GM12878 (cell line): ENCODE measurements around the gene DUT. TPM values are rescaled to one million over a fixed set of nuclear protein-coding genes. Genes with fewer than 3 reads are reported as not detected.

Experiments
- ATAC-seq: fragments of 200-7000 bp; cut with Tn5 transposase; 3 replicates; pipeline ENCODE4 v1.9.1; 2020; ENCODE audit warnings: mild to moderate bottlenecking, moderate library complexity
- BruUV-seq: library from RNA; stranded (reverse); fragments of 400-500 nt; replicated peaks from 2 replicates; lab custom pipeline; 2021; lab: Mats Ljungman, UMichigan
- CTCF ChIA-PET: fragments of 300-600 bp; sonication (Branson Sonifier 250); formaldehyde crosslinking; extraction: SDS; loops from one replicate; lab custom pipeline; 2021; ENCODE audit warnings: inconsistent platforms; lab: Yijun Ruan, JAX
- POLR2A ChIA-PET: fragments of 350-600 bp; formaldehyde crosslinking; extraction: SDS; loops from one replicate; lab custom pipeline; 2021; ENCODE audit warnings: inconsistent platforms; lab: Charles Lee
- RAD21 ChIA-PET: fragments of 300-600 bp; sonication (Branson Sonifier 250); formaldehyde crosslinking; loops from one replicate; lab custom pipeline; 2023; ENCODE audit warnings: antibody characterized with exemption; ENCODE audit not compliant: unreplicated experiment; lab: Charles Lee
- SMC1A ChIA-PET: fragments of 300-600 bp; sonication (Branson Sonifier 250); formaldehyde crosslinking; loops from one replicate; lab custom pipeline; 2023; ENCODE audit not compliant: unreplicated experiment, uncharacterized antibody; lab: Charles Lee
- DNase-seq: peaks from one replicate; pipeline ENCODE4 v3.0.0-alpha.2; 2011; ENCODE audit warnings: low read depth, low spot score
- FAIRE-seq: peaks from 3 replicates; lab custom pipeline; 2011; peaks lifted over from hg19 to GRCh38; lab: Jason Lieb, UNC
- H2AFZ ChIP-seq: 2 replicates; pipeline ENCODE4 v1.6.0; 2011; ENCODE audit warnings: low read depth, low read length, control low read depth; ENCODE audit not compliant: control insufficient read depth
- H3K27ac ChIP-seq: 2 replicates; pipeline ENCODE4 v1.5.1; 2011; ENCODE audit warnings: control low read depth; ENCODE audit not compliant: control insufficient read depth, insufficient read depth
- H3K27me3 ChIP-seq, 2 experiments: replicated peaks in 1 of 2; 2 replicates each; pipeline versions ENCODE4 v1.6.0 to v1.6.1; 2011; ENCODE audit warnings: low read length in 1 of 2; ENCODE audit not compliant: control insufficient read depth in 2 of 2, insufficient read depth in 2 of 2
- H3K36me3 ChIP-seq, 2 experiments: 2 replicates each; pipeline ENCODE4 v1.5.1; 2011; ENCODE audit warnings: low read length in 1 of 2; ENCODE audit not compliant: control insufficient read depth in 2 of 2, insufficient read depth in 2 of 2
- H3K4me1 ChIP-seq: 2 replicates; pipeline ENCODE4 v1.6.1; 2011; ENCODE audit warnings: mild to moderate bottlenecking, low read length, moderate library complexity, mixed read lengths; ENCODE audit not compliant: control insufficient read depth, insufficient read depth
- H3K4me2 ChIP-seq: 2 replicates; pipeline ENCODE4 v1.6.0; 2011; ENCODE audit warnings: control low read depth; ENCODE audit not compliant: control insufficient read depth, insufficient read depth
- H3K4me3 ChIP-seq: fragments of 200-600 bp; sonication (generic); 2 replicates; pipeline ENCODE4 v1.5.1; 2016
- H3K79me2 ChIP-seq: 2 replicates; pipeline ENCODE4 v1.6.0; 2011; ENCODE audit warnings: low read length; ENCODE audit not compliant: control insufficient read depth, insufficient read depth
- H3K9ac ChIP-seq: 2 replicates; pipeline ENCODE4 v1.8.0; 2011; ENCODE audit warnings: low read length, control low read depth, mixed read lengths; ENCODE audit not compliant: control insufficient read depth, insufficient read depth
- H3K9me3 ChIP-seq: replicated peaks from 3 replicates; pipeline ENCODE4 v1.5.1; 2011; ENCODE audit warnings: mild to moderate bottlenecking, low read length; ENCODE audit not compliant: control insufficient read depth, insufficient read depth
- H4K20me1 ChIP-seq: 2 replicates; pipeline ENCODE4 v1.6.0; 2011; ENCODE audit not compliant: control insufficient read depth, insufficient read depth
- EP300 ChIP-seq, 2 experiments: fragments of 150-350 bp in 1 of 2; IDR thresholded peaks; 2 replicates each; pipeline ENCODE4 v1.6.1; 2011 to 2012; ENCODE audit warnings: low read depth in 2 of 2, low read length in 2 of 2, borderline replicate concordance in 1 of 2, improper control_type of control experiment in 1 of 2, inconsistent platforms in 1 of 2; ENCODE audit not compliant: control insufficient read depth in 1 of 2
- NBN ChIP-seq: fragments of 450-650 bp; IDR thresholded peaks from 2 replicates; pipeline ENCODE4 v1.6.1; 2016
- NRF1 ChIP-seq: conservative IDR thresholded peaks from 2 replicates; pipeline ENCODE4 v1.6.1; 2011; ENCODE audit warnings: mild to moderate bottlenecking, low read depth, low read length, improper control_type of control experiment
- PAX5 ChIP-seq: IDR thresholded peaks from 2 replicates; pipeline ENCODE4 v1.6.1; 2011; ENCODE audit warnings: low read depth, low read length, borderline replicate concordance
- RELB ChIP-seq: fragments of 450-650 bp; IDR thresholded peaks from 2 replicates; pipeline ENCODE4 v1.6.1; 2017; ENCODE audit warnings: low read depth, mild to moderate bottlenecking, moderate library complexity
- SPI1 ChIP-seq: IDR thresholded peaks from 2 replicates; pipeline ENCODE4 v1.6.1; 2011; ENCODE audit warnings: low read depth, mild to moderate bottlenecking, low read length, moderate library complexity, borderline replicate concordance; ENCODE audit not compliant: insufficient read depth
- STAT1 ChIP-seq: fragments of 450-650 bp; conservative IDR thresholded peaks from 2 replicates; pipeline ENCODE4 v1.6.1; 2014; ENCODE audit warnings: antibody characterized with exemption, mild to moderate bottlenecking
- TBL1XR1 ChIP-seq: IDR thresholded peaks from 2 replicates; pipeline ENCODE4 v1.6.1; 2012; ENCODE audit warnings: low read depth, low read length, improper control_type of control experiment
- USF1 ChIP-seq: IDR thresholded peaks from 2 replicates; pipeline ENCODE4 v1.6.1; 2011; ENCODE audit warnings: borderline replicate concordance, low read depth, mild to moderate bottlenecking, moderate library complexity, mixed read lengths, low read length; ENCODE audit not compliant: insufficient read depth; ENCODE audit errors: extremely low read length
- YY1 ChIP-seq: IDR thresholded peaks from 2 replicates; pipeline ENCODE4 v1.6.1; 2011; ENCODE audit warnings: low read depth, mild to moderate bottlenecking, low read length
- WGBS: methylation state at CpG from one replicate; pipeline ENCODE4 v1.1.6; 2016; ENCODE audit warnings: low lambda C conversion rate; ENCODE audit not compliant: insufficient replicate concordance, insufficient coverage; ENCODE audit errors: missing lambda C conversion rate; 5-methylcytosine and 5-hydroxymethylcytosine counted together
- in situ Hi-C: fragments of 300-500 bp; cut with MboI; formaldehyde crosslinking; loops from 9 replicates; pipeline ENCODE4 v1.14.3; 2018; ENCODE audit warnings: mixed read lengths
- intact Hi-C: fragments of 100-400 bp; cut with micrococcal nuclease; formaldehyde crosslinking; loops from one replicate; pipeline ENCODE4 v1.14.2; 2022; ENCODE audit not compliant: unreplicated experiment
- polyA plus RNA-seq, 11 experiments: library from polyadenylated mRNA; depleted of rRNA in 4 of 11; unstranded in 6 of 11; stranded (reverse) in 5 of 11; fragments of >200 nt; fragmentation: Nextera tagmentation in 4 of 11; fragmentation: Illumina TruSeq in 1 of 11; extraction: Ambion mirVana in 4 of 11; extraction: Trizol in 1 of 11; gene quantifications; 1 replicate in 1 of 11; 2 replicates in 10 of 11; pipeline versions ENCODE4 v1.2.1 to v1.2.3, GENCODE V29; 2011 to 2016; ENCODE audit warnings: inconsistent platforms in 2 of 11, missing spikeins in 2 of 11, low read depth in 1 of 11
- total RNA-seq, 4 experiments: library from RNA; depleted of rRNA in 3 of 4; stranded (reverse); fragments of >200 nt in 3 of 4; fragmentation: Illumina TruSeq in 1 of 4; extraction: Trizol in 1 of 4; gene quantifications; 2 replicates each; pipeline versions ENCODE4 v1.2.1 to v1.2.3, GENCODE V29; 2013 to 2021
- TF ChIP-seq, protein P1 (sequence below): fragments of 450-650 bp; IDR thresholded peaks from 2 replicates; pipeline ENCODE4 v1.6.1; 2017; ENCODE audit warnings: mild to moderate bottlenecking

Gene DUT
- total and polyA plus RNA-seq, 10 of the 15 experiments (the other 5 are each of a cell fraction or from before 2014, with no cell fraction given): 20.1 to 452 (median 149) TPM

DNA sequence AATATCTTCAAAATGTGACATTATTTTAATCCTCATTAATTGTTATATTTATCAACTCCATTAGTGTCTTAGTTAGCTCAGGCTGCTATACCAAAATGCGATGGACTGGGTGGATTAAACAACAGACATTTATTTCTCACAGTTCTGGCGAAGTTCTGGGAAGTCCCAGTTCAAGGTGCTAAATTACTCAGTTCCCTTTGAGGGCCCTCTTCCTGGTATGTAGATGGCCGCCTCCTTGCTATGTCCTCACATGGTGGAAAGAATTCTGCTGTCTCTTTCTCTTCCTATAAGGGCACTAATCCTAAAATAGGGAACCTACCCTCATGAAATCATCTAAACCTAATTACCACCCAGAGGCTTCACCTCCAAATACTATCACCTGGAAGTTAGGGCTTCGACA lies 38.8 kb upstream of the DUT start:
- intact Hi-C loops: no loop called here
- H3K27me3 ChIP-seq: no peaks in the 10 kb centered on the region
- H3K36me3 ChIP-seq: no peaks in the 10 kb centered on the region
- in situ Hi-C loops: no loop called here
- H3K9me3 ChIP-seq: no peaks in the 10 kb centered on the region
- no peak overlapping the region for H2AFZ ChIP-seq
- H3K4me2 ChIP-seq: no peak overlapping the region
- DNase-seq (no peak), ATAC-seq (peak; percentile 76), FAIRE-seq (no peak)
- H3K27ac ChIP-seq: no peak overlapping the region
- H4K20me1 ChIP-seq: no peaks in the 10 kb centered on the region
- no peak overlapping the region for H3K9ac ChIP-seq
- ChIA-PET RAD21 (no interaction called here), POLR2A (no interaction called here), SMC1A (interaction anchor here (0.6 to 0.9 kb wide), 3 partner anchors 34 to 60 kb away, joined by 3 to 4 read pairs (median 3); no protein-coding TSS in a partner anchor), CTCF (interaction anchor here (8.8 kb wide), 1 partner anchor 61 kb away, joined by 78 read pairs; no protein-coding TSS in a partner anchor)
- no peak overlapping the region for H3K4me3 ChIP-seq
- 18% methylated on average over 4 of the region's 4 CpGs for WGBS
- peak; percentile 49; the same call in 1 of the 2 replicates for TF ChIP-seq SPI1
- no peak for TF ChIP-seq EP300 (IDR thresholded peaks at IDR 0.05; ENCODE audit: borderline replicate concordance in 1 of 2, control insufficient read depth in 1 of 2, low read depth in 2 of 2, low read length in 2 of 2)
- no peak for TF ChIP-seq STAT1
- TF ChIP-seq TBL1XR1: no peak
- no peak for TF ChIP-seq NBN
- TF ChIP-seq USF1: no peak
- TF ChIP-seq YY1: 0 out of 2 replicates have a peak, but pooled peaks have one; percentile 16
- TF ChIP-seq, protein P1, sequence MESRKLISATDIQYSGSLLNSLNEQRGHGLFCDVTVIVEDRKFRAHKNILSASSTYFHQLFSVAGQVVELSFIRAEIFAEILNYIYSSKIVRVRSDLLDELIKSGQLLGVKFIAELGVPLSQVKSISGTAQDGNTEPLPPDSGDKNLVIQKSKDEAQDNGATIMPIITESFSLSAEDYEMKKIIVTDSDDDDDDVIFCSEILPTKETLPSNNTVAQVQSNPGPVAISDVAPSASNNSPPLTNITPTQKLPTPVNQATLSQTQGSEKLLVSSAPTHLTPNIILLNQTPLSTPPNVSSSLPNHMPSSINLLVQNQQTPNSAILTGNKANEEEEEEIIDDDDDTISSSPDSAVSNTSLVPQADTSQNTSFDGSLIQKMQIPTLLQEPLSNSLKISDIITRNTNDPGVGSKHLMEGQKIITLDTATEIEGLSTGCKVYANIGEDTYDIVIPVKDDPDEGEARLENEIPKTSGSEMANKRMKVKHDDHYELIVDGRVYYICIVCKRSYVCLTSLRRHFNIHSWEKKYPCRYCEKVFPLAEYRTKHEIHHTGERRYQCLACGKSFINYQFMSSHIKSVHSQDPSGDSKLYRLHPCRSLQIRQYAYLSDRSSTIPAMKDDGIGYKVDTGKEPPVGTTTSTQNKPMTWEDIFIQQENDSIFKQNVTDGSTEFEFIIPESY: no peak
- TF ChIP-seq PAX5: no peak
- TF ChIP-seq NRF1: no peak
- TF ChIP-seq RELB: peak; percentile 37; the same call in 1 of the 2 replicates
- no peaks in the 10 kb centered on the region for H3K4me1 ChIP-seq
- no TSS peak for BruUV-seq
- no peaks in the 10 kb centered on the region for H3K79me2 ChIP-seq
